Midbrain (tissue), 1 donor: Measurements from ENCODE around the gene SORT1.
A peak's percentile ranks its signal among the peaks of the same experiment; 100 is the strongest.
"Not testable (repeated sequence)": the region's sequence is repeated elsewhere in the genome, so short reads cannot be mapped to it uniquely, and the experiment has no call there.

Experiments
- DNase-seq: peaks from one replicate; lab custom pipeline; 2025; lab: John Stamatoyannopoulos, UW

Gene SORT1

DNA sequence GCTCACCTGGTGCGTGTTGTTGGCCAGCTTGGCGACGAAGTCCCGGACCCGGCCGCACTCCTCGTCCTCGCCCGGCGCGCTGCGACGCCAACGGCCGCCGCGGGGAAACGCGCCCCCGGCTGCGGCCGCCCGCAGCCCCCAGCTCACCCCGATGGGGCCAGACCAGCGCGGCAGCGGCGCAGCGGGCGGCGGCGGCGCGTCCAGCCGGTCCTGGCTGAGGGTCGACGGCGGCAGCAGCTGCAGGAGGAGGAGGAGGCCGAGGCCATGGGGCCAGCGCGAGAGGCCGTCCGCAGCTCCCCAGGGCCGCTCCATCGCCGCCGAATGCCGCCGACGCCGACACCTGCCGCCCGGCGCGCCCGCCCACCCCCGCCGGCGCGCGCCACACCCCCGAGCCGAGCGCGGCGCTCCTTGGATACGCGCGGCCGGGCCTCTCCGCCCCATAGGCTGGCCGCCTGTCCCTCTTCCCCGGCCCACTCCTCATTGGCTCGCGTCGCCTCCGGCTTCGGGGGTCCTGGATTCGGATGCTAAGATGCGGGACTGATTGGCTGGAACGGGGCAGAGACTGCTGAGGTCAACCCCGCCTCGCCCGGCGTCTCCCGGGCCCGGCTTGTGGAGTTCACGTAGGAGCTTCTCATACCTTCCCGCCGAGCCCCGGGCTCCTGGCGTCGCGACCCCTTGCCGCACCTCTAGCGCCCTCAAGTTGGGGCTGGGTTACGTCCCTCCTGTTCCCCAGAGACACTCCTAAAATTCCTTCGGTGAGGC lies at the start of gene SORT1:
TSS of gene SORT1 (minus strand) at position 338 of the 762 bp plus-strand sequence. CDS start at position 312, 26 bp downstream.
- peak; percentile 96 for DNase-seq

- not testable (repeated sequence) for DNase-seq
Observed at GRCh38 chr1:109445949-109446695, 48.4 kb upstream of the SORT1 start.

DNA sequence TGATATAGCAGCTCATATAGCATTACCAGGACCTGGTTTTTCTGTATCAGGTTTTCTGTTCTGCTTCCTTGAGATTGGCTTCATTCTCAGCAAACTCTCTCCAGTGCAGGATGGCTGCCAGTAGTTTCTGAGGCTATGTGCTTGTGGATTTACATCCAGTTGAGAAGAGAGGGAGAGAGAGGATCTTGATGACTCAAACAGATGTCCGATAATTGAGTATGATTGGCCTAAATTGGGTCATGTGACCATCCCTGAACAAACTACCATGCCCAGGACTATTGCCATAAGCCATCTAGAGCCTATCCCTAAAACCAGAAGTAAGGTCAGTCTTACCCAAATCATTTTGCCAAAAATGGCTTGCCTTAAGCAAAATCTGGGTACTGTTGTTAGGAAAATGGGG lies 46.6 kb upstream of the SORT1 start:
- DNase-seq: no peak

DNA sequence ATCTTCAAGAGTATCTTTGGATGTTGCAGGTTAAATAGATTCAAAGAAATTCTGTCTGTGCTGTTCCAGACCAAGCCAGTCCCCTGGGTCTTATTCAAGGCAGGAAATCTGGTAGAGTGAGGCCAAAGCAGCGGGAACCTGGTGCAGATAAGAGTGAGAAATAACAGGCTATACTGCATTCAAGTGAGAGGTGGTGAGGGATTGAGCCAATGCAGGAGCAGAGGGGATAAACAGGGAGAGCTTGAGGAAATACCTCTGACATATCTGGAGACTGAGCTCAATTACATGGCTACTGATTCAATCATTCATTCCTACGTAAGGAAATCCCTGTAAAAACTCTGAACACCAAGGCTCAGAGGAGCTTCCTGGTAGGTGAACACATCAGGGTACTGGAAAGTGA lies 45.8 kb upstream of the SORT1 start:
- no peak for DNase-seq

GRCh38 chr1:109441069-109441468 lies 43.4 kb upstream of the SORT1 start:
- DNase-seq: no peak

- DNase-seq: no peak
Observed at GRCh38 chr1:109438798-109439297, 41.1 kb upstream of the SORT1 start.

GRCh38 chr1:109434484-109434883 lies 36.8 kb upstream of the SORT1 start:
- DNase-seq: no peak

GRCh38 chr1:109433322-109433721 lies 35.6 kb upstream of the SORT1 start:
- DNase-seq: no peak

- DNase-seq: no peak
Observed at GRCh38 chr1:109432336-109432735, 34.6 kb upstream of the SORT1 start.

DNA sequence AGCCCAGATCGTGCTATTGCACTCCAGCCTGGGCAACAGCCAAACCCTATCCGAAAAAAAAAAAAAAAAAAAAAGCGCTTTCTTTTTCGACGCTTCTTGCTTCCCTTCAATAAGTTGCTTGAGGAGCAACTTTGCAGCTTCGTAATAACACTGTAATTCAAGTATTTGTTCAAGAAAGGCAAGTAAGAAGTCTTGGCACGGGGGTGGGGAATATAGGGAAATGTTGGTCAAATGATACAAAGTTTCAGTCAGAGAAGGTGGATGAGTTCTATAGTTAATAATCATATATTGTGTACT lies 29.4 kb upstream of the SORT1 start:
- DNase-seq: peak; percentile 0

GRCh38 chr1:109426281-109427170 lies 28.8 kb upstream of the SORT1 start, which contains the start of gene PSMA5:
Gene PSMA5 (minus strand): TSS chr1:109426448. CDS start chr1:109426330, 118 bp downstream.
- DNase-seq: peak; percentile 98

DNA sequence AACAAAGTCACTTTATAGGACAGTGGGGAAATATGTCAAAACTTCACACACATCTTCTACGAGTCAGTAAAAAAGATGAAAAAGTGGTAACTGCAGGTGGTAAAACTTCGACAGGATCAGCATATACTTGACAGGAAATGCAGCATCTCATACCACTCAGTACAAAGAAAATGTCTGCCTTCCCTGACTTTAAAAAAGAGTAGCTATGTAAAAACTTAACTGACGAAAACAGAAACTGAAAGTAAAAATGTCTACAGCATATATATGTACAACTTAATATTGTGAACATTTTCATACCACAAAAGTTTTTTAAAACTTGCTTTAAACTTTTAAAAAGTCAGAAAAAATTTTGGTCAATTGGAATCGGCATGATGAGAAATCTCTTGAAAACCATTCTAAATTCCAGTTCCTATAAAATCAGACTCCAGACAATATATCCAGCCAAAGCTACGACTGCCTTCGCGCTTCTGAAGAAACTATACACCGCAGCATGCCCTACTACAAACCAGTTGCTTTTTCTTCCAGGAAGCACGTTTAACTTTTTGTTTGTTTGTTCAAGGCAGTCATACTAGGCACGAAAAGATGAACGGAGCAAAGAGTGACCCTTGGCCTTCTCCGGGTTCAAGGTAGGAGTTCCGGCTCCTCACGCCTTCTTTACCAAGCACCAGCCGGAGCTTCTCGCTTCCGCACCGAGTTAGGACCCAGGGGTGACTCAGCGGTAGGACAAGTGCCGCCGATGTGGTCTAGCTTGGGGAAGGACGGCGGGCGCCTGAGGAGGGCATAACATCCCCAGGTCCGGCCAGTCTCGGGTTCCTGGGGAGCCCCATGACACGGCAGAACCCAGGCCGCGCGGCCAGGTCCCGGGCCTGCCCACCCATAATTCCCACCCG lies 27.9 kb upstream of the SORT1 start:
- DNase-seq: no peak

DNA sequence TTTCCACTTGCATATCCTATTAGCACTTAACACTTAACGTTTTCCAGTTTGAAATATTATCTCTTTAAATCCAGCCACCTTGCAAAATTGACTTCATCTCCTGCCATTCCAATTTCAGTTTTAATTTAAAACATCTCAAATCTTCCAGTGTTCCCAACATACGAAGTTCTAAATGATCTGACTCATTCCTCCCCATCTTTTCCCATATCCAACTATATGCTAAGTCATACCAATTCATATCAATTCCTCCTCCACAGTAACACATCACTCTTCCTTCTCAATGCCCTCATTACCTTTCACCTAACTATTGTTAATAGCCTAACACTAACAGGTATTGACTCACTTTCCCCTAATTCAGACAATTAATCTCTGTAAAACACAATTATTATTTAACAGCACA lies 25.8 kb upstream of the SORT1 start:
- DNase-seq: no peak

DNA sequence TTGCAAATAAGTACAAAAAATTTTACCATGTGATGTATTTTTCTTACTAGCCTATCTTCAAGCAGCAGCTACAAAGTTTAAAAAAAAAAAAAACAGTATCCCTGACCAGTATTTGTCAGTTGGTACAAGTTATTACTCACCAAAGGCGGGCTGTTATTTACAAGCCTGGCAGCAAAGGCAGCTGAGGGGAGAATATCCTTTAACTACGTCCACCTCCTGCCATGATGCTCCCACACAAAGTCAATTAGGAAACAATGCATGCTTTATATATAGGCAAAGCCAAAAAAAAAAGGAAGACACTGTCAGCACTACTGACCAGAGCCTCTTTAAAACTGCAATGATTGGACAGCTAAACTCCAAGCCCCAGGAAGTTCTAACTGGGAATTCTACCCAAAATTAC lies 14.8 kb upstream of the SORT1 start:
- DNase-seq: no peak

- DNase-seq: no peak
Observed at GRCh38 chr1:109404838-109405237, 7.1 kb upstream of the SORT1 start.

- DNase-seq: no peak
Observed at GRCh38 chr1:109402025-109402424, 4.3 kb upstream of the SORT1 start.

GRCh38 chr1:109400035-109400655 lies 2.4 kb upstream of the SORT1 start:
- no peak for DNase-seq

- peak; percentile 88 for DNase-seq
Observed at GRCh38 chr1:109399326-109399957, 1.7 kb upstream of the SORT1 start.

- DNase-seq: peak; percentile 41
Observed at GRCh38 chr1:109398343-109399225, 866 bp upstream of the SORT1 start.
